22Rv1 (cell line): ENCODE data around the gene MYMK.

Experiments used
- CTCF ChIP-seq: fragments of 450-650 bp; IDR thresholded peaks from 2 replicates; pipeline ENCODE4 v1.5.1; 2017; ENCODE audit warnings: mild to moderate bottlenecking
- ZFX ChIP-seq: fragments of 450-650 bp; IDR thresholded peaks from 2 replicates; pipeline ENCODE4 v1.6.1; 2017; ENCODE audit warnings: antibody characterized with exemption, borderline replicate concordance

- TF ChIP-seq CTCF = no peak
- TF ChIP-seq ZFX = no peak
These were observed 45.3 kb upstream of the MYMK start for GRCh38 chr9:133569891-133570690.
